Duodenal mucosa (tissue), 2 donors: ENCODE results near the gene COL23A1.

Experiments used
- H3K27ac ChIP-seq: one replicate; pipeline ENCODE4 v1.7.0; 2013; ENCODE audit warnings: low read depth, low read length
- H3K27me3 ChIP-seq, 2 donors: one replicate each; pipeline ENCODE4 v1.7.0; 2013; ENCODE audit warnings: low read length in 2 of 2, control low read depth in 1 of 2; ENCODE audit not compliant: insufficient read depth in 2 of 2, control insufficient read depth in 1 of 2
- H3K36me3 ChIP-seq, 2 donors: one replicate each; pipeline ENCODE4 v1.7.0; 2013; ENCODE audit warnings: low read length in 2 of 2, control low read depth in 1 of 2; ENCODE audit not compliant: insufficient read depth in 2 of 2, control insufficient read depth in 1 of 2
- H3K4me1 ChIP-seq, 2 donors: one replicate each; pipeline ENCODE4 v1.7.0; 2013; ENCODE audit warnings: low read length in 2 of 2, control low read depth in 1 of 2; ENCODE audit not compliant: insufficient read depth in 2 of 2, control insufficient read depth in 1 of 2
- H3K4me3 ChIP-seq, 2 donors: one replicate each; pipeline ENCODE4 v1.7.0; 2013; ENCODE audit warnings: low read length in 2 of 2, low read depth in 1 of 2
- H3K9ac ChIP-seq, 2 donors: one replicate each; pipeline ENCODE4 v1.7.0; 2013; ENCODE audit warnings: low read length in 2 of 2, low read depth in 1 of 2
- H3K9me3 ChIP-seq, 2 donors: one replicate each; pipeline ENCODE4 v1.7.0; 2013; ENCODE audit warnings: low read length in 2 of 2, control low read depth in 1 of 2; ENCODE audit not compliant: control insufficient read depth in 1 of 2

Gene COL23A1

DNA sequence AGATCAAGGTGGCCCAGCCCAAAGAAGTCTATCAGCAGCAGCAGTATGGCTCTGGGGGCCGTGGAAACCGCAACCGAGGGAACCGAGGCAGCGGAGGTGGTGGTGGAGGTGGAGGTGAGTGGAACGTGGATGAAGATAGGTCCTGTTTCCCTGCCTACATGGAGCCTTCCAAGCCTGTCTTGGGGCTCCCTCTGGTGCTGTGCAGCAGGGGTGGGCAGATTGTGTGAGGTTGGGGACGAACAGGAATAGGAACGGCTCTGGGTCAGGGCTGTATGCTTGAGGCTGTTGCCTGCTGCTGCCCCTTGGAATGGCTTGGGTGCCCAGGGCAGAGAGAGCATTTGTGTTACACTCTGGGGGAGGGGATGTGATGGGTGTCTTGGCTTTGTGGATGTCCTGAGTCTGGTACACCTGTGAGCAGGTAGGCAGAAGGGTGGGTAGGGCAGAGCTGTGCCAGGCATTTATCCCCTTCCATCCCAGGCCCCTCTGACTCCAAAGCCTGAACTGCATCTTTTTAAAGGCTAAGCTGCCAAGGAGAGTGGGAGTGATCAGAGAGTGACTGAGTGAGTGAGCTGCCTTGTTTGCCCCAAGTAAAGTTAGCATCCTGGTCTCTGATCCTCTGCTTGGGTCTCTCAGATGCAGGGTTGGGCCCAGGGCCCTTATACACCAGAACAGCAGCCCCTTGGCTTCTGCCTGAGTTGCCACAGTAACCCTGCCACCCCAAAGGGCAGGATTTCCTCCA lies 380.7 kb downstream of the COL23A1 start:
- Histone ChIP-seq H3K4me3 (no peak overlapping the region), H3K9ac (peak overlapping the region; percentile 16 to 91), H3K27ac (peak overlapping the region; percentile 28), H3K9me3 (no peaks in the 10 kb centered on the region), H3K36me3 (peaks cover 72 to 84% of the 10 kb centered on the region in 2 donors), H3K27me3 (no peaks in the 10 kb centered on the region), H3K4me1 (peaks cover 68 to 78% of the 10 kb centered on the region in 2 donors)

DNA sequence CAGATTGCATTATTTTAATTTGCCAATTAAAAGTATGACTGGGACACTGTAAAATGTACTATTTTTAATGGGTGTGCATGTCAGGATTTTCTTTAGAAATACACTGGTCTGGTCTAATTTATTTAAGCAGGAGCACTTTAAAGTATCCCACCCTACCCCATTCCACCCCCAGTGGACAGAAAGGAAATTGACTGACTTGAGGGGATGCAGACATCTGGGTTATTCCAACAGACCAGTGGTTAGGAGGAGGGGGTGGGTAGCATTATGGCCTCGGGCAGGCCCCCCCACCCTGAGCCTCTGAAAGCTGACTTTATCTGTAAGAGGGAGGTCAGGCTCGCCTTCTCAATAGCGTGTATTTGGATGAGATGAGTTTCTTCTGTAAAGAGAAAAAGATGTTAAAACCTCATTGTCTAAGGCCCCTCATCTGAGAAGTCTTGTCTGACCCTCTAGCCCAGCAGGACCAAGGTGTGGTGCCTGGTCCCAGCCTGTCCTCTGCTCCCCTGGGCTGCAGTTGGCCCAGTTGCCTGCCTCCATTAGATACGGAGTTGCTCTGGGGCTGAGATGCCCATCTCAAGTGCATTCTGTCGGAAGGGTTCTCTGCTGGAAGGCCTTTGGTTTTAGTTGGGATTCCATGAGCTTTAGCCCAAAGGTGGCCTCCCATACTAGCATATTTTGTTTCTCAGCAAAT lies 381.5 kb downstream of the COL23A1 start:
- no peaks in the 10 kb centered on the region for H3K9me3 ChIP-seq
- peaks cover 60 to 74% of the 10 kb centered on the region in 2 donors for H3K4me1 ChIP-seq

DNA sequence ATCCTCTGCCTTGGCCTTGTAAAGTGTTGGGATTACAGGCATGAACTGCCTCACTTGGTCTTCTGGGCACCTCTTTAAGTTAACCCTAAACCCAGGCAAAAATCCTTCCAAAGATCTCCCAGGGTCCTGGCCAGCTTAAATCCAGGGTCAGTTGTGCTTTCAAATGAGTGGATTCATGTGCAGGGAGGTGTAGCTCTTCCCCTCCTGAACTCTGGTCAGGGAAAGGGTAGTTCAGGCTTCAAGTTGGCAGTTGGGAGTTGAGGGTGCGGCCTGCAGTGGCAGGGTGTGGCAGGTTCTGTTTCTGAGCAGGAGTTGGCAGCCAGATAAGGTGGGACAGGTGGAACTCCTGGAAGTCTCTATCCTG lies 382.3 kb downstream of the COL23A1 start:
- Histone ChIP-seq H3K27ac (peak overlapping the region; percentile 84), H3K27me3 (no peaks in the 10 kb centered on the region), H3K9ac (peak overlapping the region; percentile 28 to 91), H3K9me3 (no peaks in the 10 kb centered on the region), H3K4me1 (peaks cover 53 to 67% of the 10 kb centered on the region in 2 donors), H3K4me3 (peak overlapping the region; percentile 7 to 27), H3K36me3 (peaks cover 62 to 70% of the 10 kb centered on the region in 2 donors)

More for the DNA sequence above, 381.5 kb downstream of the COL23A1 start:
- H3K9ac ChIP-seq = peak overlapping the region; percentile 16 to 91
- peak overlapping the region in 1 of 2 donors; percentile 34 for H3K4me3 ChIP-seq
- H3K27ac ChIP-seq = peak overlapping the region; percentile 84
- no peaks in the 10 kb centered on the region for H3K27me3 ChIP-seq
- peaks cover 68 to 78% of the 10 kb centered on the region in 2 donors for H3K36me3 ChIP-seq

DNA sequence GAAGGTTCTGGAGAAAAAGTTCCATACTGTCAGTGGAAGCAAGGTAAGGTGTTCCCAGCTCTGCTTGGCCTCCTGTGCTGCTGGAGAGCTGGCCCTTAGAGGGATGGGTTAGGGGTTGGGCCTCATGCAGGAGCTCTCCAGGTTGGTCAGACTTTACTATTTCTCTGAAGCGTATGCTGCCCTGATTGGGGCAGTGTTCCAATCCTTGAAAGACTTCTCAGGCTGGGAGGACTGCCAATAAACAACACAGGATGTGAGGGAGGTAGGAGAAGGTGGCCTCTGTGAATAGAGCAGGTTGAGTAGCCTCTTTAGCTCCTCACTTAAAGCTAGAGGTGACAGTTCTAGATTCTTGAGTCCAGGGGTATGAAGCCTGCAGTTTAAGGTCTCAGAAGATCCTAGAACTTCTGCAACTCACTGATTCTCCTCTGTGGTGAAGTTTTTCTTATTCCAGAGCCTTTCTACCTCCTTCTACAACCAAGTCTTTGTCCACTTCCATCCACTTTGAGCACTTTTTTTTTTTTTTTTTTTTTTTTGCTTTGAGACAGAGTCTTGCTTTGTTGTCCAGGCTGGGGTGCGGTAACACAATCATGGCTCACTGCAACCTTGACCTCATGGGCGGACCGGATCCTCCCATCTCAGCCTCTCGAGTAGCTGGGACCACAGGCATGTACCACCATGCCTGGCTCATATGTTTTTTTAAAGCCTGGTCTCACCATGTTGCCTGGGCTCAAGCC lies 382.8 kb downstream of the COL23A1 start:
- peaks cover 47 to 62% of the 10 kb centered on the region in 2 donors for H3K4me1 ChIP-seq
- no peaks in the 10 kb centered on the region for H3K27me3 ChIP-seq
- H3K4me3 ChIP-seq = peak overlapping the region; percentile 76 to 81
- peak overlapping the region; percentile 88 for H3K27ac ChIP-seq
- peaks cover 56 to 64% of the 10 kb centered on the region in 2 donors for H3K36me3 ChIP-seq
- H3K9me3 ChIP-seq = no peaks in the 10 kb centered on the region
- peak overlapping the region; percentile 28 to 91 for H3K9ac ChIP-seq

DNA sequence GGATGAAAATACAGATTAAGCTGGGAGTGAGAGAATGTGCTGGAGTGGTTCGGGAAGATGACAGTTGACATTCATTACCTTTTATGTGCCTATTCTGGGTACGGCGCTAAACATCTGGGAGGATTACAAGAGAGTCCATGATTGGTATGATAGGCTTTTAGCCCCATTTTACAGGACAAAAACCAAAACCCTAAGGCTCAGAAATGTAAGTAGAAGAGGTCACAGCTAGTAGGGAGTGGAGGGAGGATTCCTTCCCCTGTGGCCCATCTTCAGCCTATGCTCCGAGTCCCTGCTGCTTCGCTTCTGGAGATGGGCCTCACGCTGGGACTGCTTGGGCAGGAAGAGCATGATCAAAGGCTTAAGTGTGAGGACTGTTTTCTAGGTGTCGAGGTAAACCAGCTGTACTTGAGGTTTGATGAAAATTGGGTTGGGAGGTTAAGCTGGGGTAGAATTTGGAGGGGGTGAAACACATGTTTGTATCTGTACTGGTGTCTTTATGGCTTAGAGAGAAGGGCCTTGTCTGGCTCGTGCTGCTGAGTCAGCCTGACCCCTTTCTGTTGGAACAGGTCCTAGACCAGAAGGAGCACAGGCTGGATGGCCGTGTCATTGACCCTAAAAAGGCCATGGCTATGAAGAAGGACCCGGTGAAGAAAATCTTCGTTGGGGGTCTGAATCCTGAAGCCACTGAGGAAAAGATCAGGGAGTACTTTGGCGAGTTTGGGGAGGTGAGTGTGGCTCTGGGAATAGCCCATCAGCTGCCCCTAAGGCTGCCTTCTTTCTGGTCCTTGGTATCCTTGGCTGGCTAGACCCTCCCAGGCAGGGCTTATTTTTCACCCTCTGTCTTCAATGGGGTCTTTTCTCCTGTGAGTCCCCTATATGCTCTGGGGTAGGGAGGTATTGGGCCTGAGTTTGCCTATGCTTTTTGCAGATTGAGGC lies 383.8 kb downstream of the COL23A1 start:
- peak overlapping the region; percentile 44 to 91 for H3K9ac ChIP-seq
- peak overlapping the region; percentile 76 to 81 for H3K4me3 ChIP-seq
- H3K4me1 ChIP-seq = peaks cover 49 to 66% of the 10 kb centered on the region in 2 donors
- no peaks in the 10 kb centered on the region for H3K27me3 ChIP-seq
- peak overlapping the region; percentile 88 for H3K27ac ChIP-seq
- H3K9me3 ChIP-seq = no peaks in the 10 kb centered on the region
- H3K36me3 ChIP-seq = peaks cover 47 to 55% of the 10 kb centered on the region in 2 donors

DNA sequence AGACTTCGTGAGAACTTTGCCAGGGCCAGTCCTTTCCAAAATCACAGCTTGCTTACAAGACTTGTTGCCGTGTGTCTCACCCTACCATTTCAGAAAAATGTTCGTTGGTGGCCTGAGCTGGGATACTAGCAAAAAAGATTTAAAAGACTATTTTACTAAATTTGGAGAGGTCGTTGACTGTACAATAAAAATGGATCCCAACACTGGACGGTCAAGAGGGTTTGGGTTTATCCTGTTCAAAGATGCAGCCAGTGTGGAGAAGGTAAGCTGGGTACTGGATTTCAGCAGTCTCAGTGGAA lies 384.5 kb downstream of the COL23A1 start:
- peaks cover 49 to 65% of the 10 kb centered on the region in 2 donors for H3K4me1 ChIP-seq
- peak overlapping the region; percentile 44 to 91 for H3K9ac ChIP-seq
- peak overlapping the region; percentile 88 for H3K27ac ChIP-seq
- H3K9me3 ChIP-seq = no peaks in the 10 kb centered on the region
- H3K36me3 ChIP-seq = peaks cover 40 to 50% of the 10 kb centered on the region in 2 donors
- peak overlapping the region; percentile 76 to 81 for H3K4me3 ChIP-seq
- H3K27me3 ChIP-seq = no peaks in the 10 kb centered on the region

DNA sequence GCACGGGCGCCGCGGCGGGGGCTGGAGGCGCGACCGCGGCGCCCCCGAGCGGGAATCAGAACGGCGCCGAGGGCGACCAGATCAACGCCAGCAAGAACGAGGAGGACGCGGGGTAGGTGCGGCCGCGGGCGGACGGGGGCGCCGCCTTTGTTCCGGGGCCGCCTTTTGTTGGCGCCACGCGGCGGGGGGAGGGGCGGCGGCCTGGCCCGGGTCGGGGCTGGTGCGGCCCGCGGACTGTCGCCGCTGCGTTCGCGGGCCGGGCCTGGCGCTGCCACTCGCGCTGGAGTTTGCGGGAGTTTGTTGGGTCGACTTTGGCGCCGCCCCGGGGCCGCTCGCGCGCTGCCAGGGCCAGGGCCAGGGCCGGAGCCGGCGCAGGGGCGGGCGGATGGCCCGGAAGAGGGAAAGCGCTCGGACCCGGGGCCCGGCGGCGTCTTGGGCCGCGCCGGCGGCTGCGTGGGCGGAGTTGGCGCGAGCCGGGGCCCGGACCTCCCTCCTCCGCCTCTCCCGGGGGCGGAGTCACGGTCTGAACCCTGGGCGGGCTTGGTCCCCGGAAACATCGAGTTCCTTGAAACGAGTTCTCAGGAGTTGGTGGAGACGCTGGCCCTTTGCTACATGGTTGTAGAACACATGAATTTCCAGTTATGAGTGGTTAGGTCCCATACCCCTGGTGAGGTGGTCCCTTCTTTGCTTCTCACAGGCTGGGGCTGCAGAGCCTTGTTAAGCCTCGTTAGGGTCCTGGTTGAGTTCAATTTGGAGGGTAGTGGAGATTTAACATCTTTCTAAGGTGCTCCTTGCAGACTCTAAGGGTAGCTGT lies 385.1 kb downstream of the COL23A1 start:
- peaks cover 49 to 60% of the 10 kb centered on the region in 2 donors for H3K4me1 ChIP-seq
- peak overlapping the region; percentile 88 for H3K27ac ChIP-seq
- H3K9ac ChIP-seq = peak overlapping the region; percentile 44 to 91
- no peaks in the 10 kb centered on the region for H3K9me3 ChIP-seq
- peaks cover 34 to 44% of the 10 kb centered on the region in 2 donors for H3K36me3 ChIP-seq
- peak overlapping the region; percentile 76 to 81 for H3K4me3 ChIP-seq
- no peaks in the 10 kb centered on the region for H3K27me3 ChIP-seq

DNA sequence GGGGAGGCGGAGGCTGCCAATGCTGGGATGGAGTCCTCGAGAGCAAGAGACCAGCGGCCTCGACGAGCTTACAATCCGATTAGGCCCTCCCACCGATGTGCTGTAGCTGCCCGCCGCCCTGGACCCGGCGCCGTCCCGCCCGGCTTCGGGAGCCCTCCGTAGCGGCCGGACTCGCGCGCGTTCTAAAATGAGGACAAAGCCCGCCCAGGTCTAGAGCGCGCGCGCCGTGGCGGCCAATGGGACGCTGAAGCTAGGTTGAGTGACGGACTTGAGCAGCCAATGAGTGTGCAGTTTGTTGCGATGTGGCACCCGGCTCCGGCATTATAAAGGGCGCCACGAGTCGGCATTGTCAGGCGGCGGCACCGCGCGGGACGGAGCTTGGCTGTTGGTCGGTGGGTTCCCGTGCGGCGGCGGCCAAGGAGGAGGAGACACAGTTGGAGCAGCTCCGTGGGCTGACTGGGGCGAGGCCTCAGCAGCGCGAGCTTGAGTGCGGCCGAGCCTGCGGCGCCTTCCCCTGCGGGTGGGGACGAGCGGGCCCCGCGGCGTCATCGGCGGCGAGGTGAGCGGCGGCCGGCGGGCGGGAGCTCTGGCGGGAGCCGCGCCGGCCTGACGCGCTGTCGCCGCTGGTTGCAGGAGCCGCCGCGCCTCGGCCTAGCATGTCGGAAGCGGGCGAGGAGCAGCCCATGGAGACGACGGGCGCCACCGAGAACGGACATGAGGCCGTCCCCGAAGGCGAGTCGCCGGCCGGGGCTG lies 385.8 kb downstream of the COL23A1 start, which contains the start of gene HNRNPAB:
HNRNPAB (plus strand) TSS at position 352 of the 753 bp plus-strand sequence; CDS start at position 657, 305 bp downstream.
- peak within 1 kb of the TSS; percentile 88 for H3K27ac ChIP-seq
- H3K9ac ChIP-seq = peak within 1 kb of the TSS; percentile 87 to 91
- H3K9me3 ChIP-seq = no peaks in the 10 kb centered on the region
- H3K4me3 ChIP-seq = peak within 1 kb of the TSS; percentile 76 to 81
- H3K36me3 ChIP-seq = peaks cover 28 to 37% of the 10 kb centered on the region in 2 donors
- no peaks in the 10 kb centered on the region for H3K27me3 ChIP-seq
- peaks cover 44 to 52% of the 10 kb centered on the region in 2 donors for H3K4me1 ChIP-seq
